Endometrium (tissue), 2 donors: ENCODE data around the gene TEP1.

Source experiments
- FAIRE-seq: peaks from 2 replicates; lab custom pipeline; 2012; peaks lifted over from hg19 to GRCh38; lab: Jason Lieb, UNC
- donor health status: control.
- donor health status: control.

Gene TEP1

DNA sequence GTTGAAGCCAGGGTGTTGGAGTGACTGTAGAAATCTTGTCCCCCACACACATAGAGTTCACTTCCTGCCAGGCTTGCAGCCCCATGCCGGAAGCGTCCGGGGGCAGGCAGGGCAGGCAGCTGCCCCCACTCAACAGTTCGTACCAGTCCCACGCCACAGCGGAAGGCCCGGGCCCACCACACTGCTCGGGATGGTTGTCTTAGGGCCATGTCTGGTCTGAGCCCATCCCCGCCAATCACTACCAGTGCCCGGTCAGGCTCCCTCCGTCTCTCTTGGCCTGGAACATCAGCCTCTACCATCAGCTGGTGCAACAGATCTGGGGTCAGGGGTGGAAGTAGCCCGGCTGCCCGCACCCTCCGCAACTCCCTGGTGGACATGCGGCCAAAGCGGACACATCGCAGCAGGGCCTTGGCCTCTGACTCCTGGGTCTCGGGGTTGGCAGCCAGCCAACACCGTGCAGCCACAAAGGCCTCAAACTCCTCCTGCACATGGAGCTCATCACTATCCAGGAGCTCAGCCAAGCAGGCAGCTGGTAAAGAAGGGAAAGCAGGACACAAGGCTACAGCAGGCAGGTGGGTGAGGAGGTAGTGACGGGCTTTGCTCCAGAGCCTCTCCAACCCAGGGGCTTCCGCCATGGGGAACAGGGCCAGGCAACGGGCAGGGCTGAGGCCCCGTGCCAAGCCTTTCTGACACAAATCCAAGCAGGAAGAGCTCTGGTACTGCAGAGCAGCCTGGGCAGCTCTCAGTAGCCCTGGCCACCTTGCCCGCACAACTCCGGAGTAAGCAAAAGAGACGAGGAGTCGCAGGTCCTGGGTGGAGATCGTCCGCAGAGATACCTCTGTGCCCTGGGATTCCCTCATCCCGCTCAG lies 16.7 kb upstream of the TEP1 start:
- no peak for FAIRE-seq

DNA sequence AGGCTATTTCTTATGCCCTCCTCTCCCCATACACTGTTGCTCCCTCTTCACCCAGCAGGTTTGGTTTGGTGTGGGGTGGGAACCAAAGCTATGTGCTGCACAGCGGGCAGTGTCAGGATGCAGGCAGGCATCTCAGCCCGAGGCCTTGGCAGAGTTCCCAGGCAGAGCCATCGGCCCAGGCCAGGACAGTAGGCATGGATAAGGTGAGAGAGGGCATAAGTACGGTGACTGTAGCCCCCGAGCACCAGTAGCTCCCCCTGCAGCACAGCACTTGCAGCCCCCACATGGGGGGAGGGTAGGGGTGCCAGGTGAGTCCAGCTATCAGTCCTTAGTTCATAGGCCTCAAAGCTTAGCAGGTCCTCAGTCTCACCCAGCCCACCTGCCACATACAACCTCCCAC lies 15.5 kb upstream of the TEP1 start:
- FAIRE-seq: no peak

DNA sequence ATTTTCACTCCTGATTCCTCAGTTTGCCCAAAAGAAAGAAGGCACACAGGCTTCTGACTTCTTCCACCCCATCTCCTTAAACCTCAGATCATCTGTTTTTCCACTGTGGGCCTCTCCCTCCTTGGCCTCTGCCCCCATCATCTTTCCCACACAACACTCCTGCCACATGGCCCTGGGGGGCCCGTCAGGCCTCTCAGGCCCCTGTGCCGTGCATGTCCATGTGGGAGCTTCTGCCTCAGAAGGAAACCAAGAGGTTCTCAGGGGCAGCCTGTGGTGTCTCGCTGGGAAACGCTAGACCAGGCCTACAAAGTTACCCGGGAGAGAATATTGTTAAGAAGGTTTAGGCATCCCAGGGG lies 14.7 kb upstream of the TEP1 start:
- no peak for FAIRE-seq

- FAIRE-seq: no peak
Observed at GRCh38 chr14:20427231-20428009, 14.1 kb upstream of the TEP1 start.

GRCh38 chr14:20424851-20425250 lies 11.6 kb upstream of the TEP1 start:
- FAIRE-seq: no peak

DNA sequence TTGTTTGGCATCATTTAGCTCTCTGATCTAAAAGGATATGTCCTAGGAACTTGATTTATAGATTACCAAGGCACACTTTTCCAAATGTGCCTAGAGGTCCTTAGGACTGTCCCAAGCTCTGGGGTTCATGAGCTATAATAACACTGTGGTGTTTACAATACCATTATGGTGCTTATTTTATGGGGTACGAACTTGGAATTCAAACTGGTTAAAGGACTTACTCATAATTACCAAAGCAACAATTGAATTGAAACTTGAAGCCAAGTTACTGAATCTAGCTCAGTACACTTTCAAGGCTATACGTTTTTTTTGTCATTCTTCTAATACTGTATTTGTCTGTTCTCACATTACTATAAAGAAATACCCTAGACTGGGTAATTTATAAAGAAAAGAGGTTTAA lies 9.6 kb upstream of the TEP1 start:
- no peak for FAIRE-seq

- FAIRE-seq: no peak
Observed at GRCh38 chr14:20421267-20421666, 8.0 kb upstream of the TEP1 start.

DNA sequence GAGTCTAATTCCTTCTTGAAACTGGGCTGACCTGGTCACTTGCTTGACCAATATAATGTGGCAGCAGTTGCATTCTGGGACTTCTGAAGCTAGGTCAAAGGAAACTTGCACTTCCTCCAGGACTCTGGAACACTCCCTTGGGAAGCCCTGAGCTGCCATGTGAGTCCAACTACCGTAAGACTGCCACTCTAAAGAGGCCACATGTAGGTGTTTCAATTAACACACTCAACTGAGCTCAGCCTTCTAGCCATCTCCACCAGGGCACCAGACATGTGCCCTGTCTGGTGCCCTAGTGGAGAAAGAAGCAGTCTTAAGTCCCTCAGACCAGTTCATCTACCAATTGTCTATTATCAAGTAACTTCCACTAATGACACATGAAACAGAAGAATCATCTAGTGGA lies 6.1 kb upstream of the TEP1 start:
- no peak for FAIRE-seq

- no peak for FAIRE-seq
Observed at GRCh38 chr14:20418501-20418909, 5.2 kb upstream of the TEP1 start.

DNA sequence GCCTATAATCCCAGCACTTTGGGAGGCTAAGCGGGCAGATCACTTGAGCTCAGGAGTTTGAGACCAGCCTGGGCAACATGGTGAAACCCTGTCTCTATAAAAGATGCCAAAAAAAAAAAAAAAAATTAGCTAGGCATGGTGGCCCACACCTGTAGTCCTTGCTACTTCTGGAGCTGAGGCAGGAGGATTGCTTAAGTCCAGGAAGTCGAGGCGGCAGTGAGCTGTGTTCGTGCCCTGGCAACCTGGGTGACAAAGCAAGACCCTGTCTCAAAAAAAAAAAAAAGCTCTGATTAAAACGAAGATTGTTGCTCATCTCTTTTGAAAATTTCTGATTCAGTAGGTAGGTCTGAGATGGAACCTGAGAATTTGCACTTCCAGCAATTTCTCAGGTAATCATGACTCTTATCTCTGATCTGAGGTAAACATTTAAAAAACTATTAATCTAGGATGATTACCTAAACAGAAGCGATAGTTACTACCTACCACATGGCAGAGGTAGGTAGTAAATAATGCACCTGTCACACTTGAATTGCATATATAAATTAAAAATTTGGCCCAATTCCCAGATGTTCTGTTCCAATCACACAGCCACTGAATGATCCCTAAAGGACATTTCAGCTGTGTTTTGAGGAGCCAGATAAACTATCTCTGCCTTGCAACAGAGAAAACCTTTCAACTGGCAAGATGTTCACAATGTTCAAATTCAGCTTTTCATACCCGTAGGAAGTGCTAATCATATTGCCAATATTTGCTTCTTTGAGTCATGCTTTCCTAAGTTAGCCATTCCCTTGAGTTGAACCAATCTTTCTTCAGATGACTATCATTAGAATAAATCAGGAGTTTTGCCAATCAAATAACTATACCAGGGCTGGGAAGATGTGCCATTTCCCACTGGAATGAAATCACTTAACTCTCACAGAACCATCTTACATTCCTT lies 4.2 kb upstream of the TEP1 start:
- no peak for FAIRE-seq

GRCh38 chr14:20416223-20416622 lies 2.9 kb upstream of the TEP1 start:
- FAIRE-seq: no peak

DNA sequence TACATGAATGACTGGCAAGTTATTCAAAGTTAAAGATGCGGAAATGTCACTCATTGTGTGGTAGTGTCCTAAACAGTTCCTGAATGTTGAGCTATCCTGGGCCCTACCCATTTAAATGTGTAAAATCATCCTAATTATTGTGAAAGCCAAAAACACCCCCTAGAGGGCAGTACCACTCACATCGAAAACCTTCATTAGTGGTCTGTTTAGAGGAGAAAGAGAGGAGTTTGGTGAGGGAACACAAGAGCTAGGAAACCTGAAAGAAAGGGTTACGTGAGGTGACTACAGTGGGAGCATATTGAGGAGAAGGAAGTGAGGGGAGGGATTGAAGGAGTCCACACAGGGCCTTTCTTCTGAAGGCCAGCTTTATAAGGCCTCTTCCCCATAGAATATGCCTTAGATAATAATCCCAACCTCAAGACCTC lies 2.5 kb upstream of the TEP1 start:
- FAIRE-seq: no peak

- FAIRE-seq: no peak
Observed at GRCh38 chr14:20413744-20414082, 412 bp upstream of the TEP1 start.

DNA sequence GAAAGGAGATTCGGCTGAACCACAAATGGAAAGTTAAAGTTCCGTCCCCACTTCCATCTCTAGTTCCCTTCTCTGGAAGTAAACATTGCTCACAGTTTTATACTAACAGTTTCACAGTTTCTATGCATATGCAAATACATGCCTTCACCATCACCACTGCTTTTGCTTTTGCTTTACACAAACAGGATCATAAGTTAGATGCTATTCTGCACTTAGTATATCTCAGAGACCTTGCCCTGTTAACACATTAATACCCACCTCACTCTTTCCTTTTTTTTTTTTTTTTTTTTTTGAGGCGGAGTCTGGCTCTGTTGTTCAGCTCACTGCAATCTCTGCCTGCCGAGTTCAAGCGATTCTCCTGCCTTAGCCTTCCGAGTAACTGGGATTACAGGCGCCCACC lies 890 bp downstream of the TEP1 start:
- no peak for FAIRE-seq

GRCh38 chr14:20409226-20409625 lies 4.1 kb downstream of the TEP1 start:
- no peak for FAIRE-seq

- FAIRE-seq: no peak
Observed at GRCh38 chr14:20403521-20403920, 9.8 kb downstream of the TEP1 start.

DNA sequence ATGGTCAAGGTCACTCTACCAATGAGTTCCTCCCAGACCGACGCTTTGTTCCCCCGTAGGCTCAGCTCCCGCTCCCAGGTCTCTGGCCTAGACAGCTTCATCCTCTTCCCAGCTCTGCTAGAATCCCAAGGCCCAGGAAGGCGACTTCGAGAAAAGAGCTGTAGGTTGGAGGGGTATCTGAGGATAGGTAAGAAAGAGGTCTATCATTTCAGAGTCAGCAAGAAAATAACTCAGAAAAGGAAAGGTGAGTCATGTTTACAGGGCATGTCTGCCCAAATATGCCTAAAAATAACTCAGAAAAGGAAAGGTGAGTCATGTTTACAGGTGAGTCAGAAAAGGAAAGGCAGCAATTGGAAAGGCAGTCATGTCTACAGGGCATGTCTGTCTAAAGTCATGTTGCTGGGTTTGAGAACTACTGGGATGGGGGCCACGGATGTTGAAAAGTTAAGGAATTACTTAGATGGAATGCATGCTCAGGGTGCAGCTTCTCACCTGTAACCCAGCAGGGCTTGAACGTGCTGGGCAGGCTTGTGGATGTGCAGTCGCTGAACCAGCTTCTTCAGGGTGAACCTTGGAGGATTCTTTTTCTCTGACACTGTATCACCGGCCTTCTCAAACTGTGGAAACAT lies 12.2 kb downstream of the TEP1 start:
- FAIRE-seq: no peak

DNA sequence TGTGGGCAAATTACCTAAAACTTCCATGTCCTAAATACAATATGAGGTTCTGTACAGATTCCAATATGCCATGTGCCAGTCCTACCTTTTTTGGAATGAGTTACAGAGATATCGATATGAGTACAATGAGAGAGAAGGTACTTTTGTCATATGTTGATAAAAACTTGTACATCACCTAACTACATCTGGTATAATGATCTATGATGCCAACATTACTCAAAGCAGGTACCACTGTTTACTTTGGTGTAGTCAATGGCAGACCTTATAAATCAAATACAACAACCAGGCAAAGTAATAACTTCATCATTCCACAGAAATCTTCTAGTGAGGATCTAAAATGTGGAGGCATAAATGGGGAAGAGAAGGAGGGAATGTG lies 12.7 kb downstream of the TEP1 start:
- no peak for FAIRE-seq

DNA sequence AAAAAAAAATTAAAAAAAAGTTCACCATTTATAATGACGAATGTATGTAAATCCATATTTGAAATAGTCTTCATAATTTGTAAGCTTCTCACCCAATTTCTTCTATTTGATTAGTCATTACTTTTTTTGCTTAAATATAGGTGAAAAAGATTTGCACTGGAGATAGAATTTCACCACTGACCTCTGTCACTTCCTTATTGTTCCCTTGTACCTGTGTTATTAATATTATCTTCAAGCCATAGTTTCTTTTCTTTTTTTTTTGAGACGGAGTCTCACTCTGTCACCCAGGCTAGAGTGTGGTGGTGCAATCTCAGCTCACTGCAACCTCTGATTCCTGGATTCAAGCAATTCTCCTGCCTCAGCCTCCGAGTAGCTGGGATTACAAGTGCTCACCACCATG lies 15.8 kb downstream of the TEP1 start:
- no peak for FAIRE-seq

- FAIRE-seq: no peak
Observed at GRCh38 chr14:20391505-20391904, 21.8 kb downstream of the TEP1 start.

- FAIRE-seq: no peak
Observed at GRCh38 chr14:20388159-20388558, 25.1 kb downstream of the TEP1 start.

DNA sequence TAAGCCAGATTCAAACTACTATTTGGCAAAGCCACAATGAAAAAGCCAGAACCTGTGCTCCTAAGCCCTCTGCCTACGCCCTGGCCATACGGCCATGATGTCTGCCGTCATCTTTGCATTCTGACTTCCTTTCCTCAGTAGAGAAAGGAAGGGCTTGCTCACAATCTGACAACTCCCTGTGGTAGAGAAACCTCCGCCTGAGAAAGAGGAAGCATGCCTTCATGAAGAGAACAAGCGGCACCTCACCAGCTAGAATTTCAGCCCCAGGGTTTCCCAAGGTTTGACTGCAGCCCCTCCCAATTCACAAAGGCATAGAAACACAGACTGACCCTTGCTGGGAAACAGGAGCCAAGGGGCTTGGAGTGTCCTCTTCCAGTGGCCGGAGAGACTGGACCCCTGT lies 25.7 kb downstream of the TEP1 start:
- no peak for FAIRE-seq
